Kidney (tissue), 14 donors: ENCODE measurements around the gene BCAM. TPM values are rescaled to one million over a fixed set of nuclear protein-coding genes. Genes with fewer than 3 reads are reported as not detected.

Experiments used
- DNase-seq, 5 donors: peaks; one replicate each; pipeline ENCODE4 v3.0.0-alpha.2; 2013 to 2020
- FAIRE-seq: peaks from 2 replicates; lab custom pipeline; 2012; peaks lifted over from hg19 to GRCh38; lab: Jason Lieb, UNC
- H3K27ac ChIP-seq, 2 donors: one replicate each; pipeline ENCODE4 v1.7.0; 2013; ENCODE audit warnings: low read depth in 2 of 2, low read length in 2 of 2, inconsistent platforms in 1 of 2
- H3K27me3 ChIP-seq: one replicate; pipeline ENCODE4 v1.7.1; 2013; ENCODE audit warnings: low read length, inconsistent platforms; ENCODE audit not compliant: control insufficient read depth, insufficient read depth
- H3K36me3 ChIP-seq, 3 donors: one replicate each; pipeline versions ENCODE4 v1.7.0 to v1.7.1; 2013; ENCODE audit warnings: low read length in 3 of 3, control low read depth in 1 of 3, inconsistent platforms in 1 of 3; ENCODE audit not compliant: insufficient read depth in 3 of 3, control insufficient read depth in 2 of 3
- H3K4me1 ChIP-seq, 3 donors: one replicate each; pipeline versions ENCODE4 v1.7.0 to v1.7.1; 2013; ENCODE audit warnings: low read length in 3 of 3, inconsistent platforms in 1 of 3, low read depth in 1 of 3; ENCODE audit not compliant: control insufficient read depth in 2 of 3, insufficient read depth in 2 of 3
- H3K4me3 ChIP-seq, 3 donors: one replicate each; pipeline versions ENCODE4 v1.7.0 to v1.8.1; 2013; ENCODE audit warnings: low read length in 3 of 3, control low read depth in 1 of 3, inconsistent platforms in 1 of 3
- H3K9ac ChIP-seq, 3 donors: one replicate each; pipeline versions ENCODE4 v1.7.0 to v1.7.1; 2013; ENCODE audit warnings: low read length in 3 of 3, control low read depth in 1 of 3, inconsistent platforms in 1 of 3
- H3K9me3 ChIP-seq, 3 donors: one replicate each; pipeline versions ENCODE4 v1.7.0 to v1.7.1; 2013; ENCODE audit warnings: low read length in 3 of 3, control low read depth in 1 of 3, inconsistent platforms in 1 of 3; ENCODE audit not compliant: control insufficient read depth in 2 of 3, insufficient read depth in 1 of 3
- CTCF ChIP-seq: IDR thresholded peaks from 3 replicates; pipeline ENCODE4 v1.5.1; 2012; ENCODE audit warnings: mild to moderate bottlenecking, moderate library complexity, borderline replicate concordance; ENCODE audit not compliant: insufficient read depth; ENCODE audit errors: extremely low read depth
- intact Hi-C: fragments of 100-400 bp; cut with DNase I; formaldehyde crosslinking; loops from one replicate; pipeline ENCODE4 v1.11.1; 2022
- polyA plus RNA-seq: library from polyadenylated mRNA; stranded (reverse); fragments of 350-450 nt; fragmentation: Illumina TruSeq; extraction: RNeasy Lipid Tissue Mini Kit (QIAGEN cat#74804); gene quantifications from one replicate; pipeline ENCODE4 v1.2.3, GENCODE V29; 2014; ENCODE audit warnings: low read depth, low replicate concordance; ENCODE audit not compliant: insufficient read depth
- total RNA-seq: library from RNA; stranded (reverse); fragmentation: NEBNext Ultra II Directional; extraction: Animal tissue kit (Norgen Biotek cat#: 25700); gene quantifications from one replicate; pipeline ENCODE4 v1.2.1, GENCODE V29; 2021
- donor health status: control.
- donor health status: control.
- donor health status: control.
- donor health status: control.
- donor health status: control.
- donor health status: DM: yes; HTN: yes; CAD: no.
- donor health status: Normal renal cell carcinoma (clear cell type).

BCAM gene
- total and polyA plus RNA-seq, 2 donors from 2014 or later, result 671 to 748 TPM

- Histone ChIP-seq H3K9ac (peak overlapping the region in 1 of 3 donors; percentile 53), H3K27ac (peak overlapping the region; percentile 96 to 98), H3K4me3 (no peak overlapping the region), H3K36me3 (peaks cover 0 to 4% (median 0%) of the 10 kb centered on the region in 3 donors), H3K27me3 (no peaks in the 10 kb centered on the region), H3K9me3 (no peaks in the 10 kb centered on the region), H3K4me1 (peaks cover 0 to 30% (median 13%) of the 10 kb centered on the region in 3 donors)
- TF ChIP-seq CTCF, result no peak
- FAIRE-seq (no peak), DNase-seq (peak in 2 of 5 donors; percentile 40 to 56)
- intact Hi-C loops, result no loop called here
Observed at GRCh38 chr19:44807162-44807561, 1.7 kb upstream of the BCAM start.

DNA sequence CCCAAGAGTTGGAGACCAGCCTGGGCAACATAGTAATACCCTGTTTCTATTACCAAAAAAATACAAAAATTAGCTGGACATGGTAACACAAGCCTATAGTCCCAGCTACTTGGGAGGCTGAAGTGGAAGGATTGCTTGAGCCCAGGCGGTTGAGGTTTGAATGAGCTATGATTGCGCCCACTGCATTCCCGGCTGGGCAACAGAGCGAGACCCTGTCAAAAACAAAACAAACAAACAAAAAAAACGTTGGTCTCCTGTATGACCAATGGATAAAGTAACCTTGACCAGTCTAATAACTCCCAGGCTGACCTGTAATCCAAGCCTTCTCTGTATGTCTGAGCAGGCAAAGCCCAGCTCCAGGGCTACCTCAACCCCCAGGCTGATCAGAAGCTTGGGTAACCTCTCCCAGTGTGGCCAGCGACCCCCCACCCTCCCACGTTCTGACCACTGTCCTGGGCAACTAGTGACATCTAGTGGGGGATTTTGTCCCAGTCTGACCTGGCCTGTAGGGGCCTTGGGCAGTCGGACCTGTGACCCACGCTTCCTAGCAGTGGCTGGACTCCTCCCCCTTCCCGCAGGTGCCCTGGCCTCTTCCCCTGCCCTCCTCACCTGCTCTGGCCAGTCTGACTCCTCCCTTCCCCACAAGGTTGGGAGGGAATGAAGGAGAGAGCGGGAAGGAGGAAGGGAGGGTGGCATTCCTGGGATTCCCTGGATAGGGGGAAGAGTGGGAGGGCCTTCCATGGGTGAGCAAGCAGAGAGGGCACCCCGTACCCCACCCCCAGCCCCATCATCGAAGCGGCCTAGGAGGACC, 1.0 kb upstream of the BCAM start:
- Histone ChIP-seq H3K27ac (peak overlapping the region; percentile 96 to 98), H3K27me3 (no peaks in the 10 kb centered on the region), H3K4me3 (peak overlapping the region in 2 of 3 donors; percentile 19 to 48), H3K9ac (peak overlapping the region in 1 of 3 donors; percentile 53), H3K4me1 (peaks cover 0 to 30% (median 13%) of the 10 kb centered on the region in 3 donors), H3K9me3 (no peaks in the 10 kb centered on the region), H3K36me3 (peaks cover 0 to 4% (median 0%) of the 10 kb centered on the region in 3 donors)
- DNase-seq, result peak; percentile 87 to 95 (median 91)
- intact Hi-C loops, result no loop called here
- TF ChIP-seq CTCF, result peak; percentile 60
- FAIRE-seq, result peak; percentile 53

DNA sequence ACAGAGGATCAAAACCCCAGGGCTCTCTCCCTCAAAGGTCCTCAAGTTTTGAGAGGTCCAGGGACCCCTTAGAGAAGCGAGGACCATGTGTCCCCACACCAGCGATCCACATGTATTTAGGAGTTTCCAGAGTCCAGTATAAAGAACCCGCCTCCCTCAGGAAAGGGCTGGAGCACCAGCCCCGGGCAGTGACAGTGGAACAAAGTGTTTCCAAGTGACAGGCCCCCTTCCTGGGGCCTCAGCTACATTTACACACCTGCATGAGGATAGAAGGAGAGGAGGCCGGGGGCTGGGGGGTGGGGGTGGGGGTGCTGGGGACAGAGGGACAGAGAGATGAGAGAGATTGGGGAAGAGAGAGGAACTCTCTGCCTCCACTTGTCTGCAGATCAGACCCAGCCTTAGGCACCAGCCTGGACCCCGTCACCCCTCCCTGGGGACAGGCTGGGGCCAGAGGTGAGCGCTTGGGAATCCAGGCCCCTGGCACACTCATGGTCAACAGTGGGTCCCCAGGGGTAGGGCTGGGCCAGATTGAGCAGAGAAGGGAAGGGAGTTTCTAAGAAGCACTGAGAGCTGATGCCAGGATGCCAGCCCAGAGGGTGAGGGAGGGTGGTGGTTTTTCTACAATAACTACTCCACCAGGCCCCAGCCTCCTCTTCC, 802 bp downstream of the BCAM start:
- Histone ChIP-seq H3K27me3 (no peaks in the 10 kb centered on the region), H3K27ac (peak overlapping the region; percentile 69 to 79), H3K9ac (peak overlapping the region in 2 of 3 donors; percentile 64 to 94), H3K9me3 (no peaks in the 10 kb centered on the region), H3K36me3 (peaks cover 0 to 17% (median 4%) of the 10 kb centered on the region in 3 donors), H3K4me3 (peak overlapping the region; percentile 64 to 85 (median 78)), H3K4me1 (peaks cover 0 to 35% (median 13%) of the 10 kb centered on the region in 3 donors)
- FAIRE-seq, result no peak
- peak in 4 of 5 donors; percentile 24 to 61 (median 32) for DNase-seq
- intact Hi-C loops, result no loop called here
- TF ChIP-seq CTCF, result no peak
